ENCODE measurements around the gene SLC38A3.

The SLC38A3 gene

GRCh38 chr3:50169232-50169832, 35.7 kb upstream of the SLC38A3 start:
- DNase-seq: no peak

GRCh38 chr3:50169858-50170257, 35.2 kb upstream of the SLC38A3 start:
- no peak for DNase-seq

- no peak for DNase-seq
Observed at GRCh38 chr3:50170689-50171088, 34.4 kb upstream of the SLC38A3 start.

- no peak for DNase-seq
Observed at GRCh38 chr3:50171540-50172301, 33.4 kb upstream of the SLC38A3 start.

- DNase-seq: no peak
Observed at GRCh38 chr3:50172626-50173220, 32.3 kb upstream of the SLC38A3 start.

- no peak for DNase-seq
Observed at GRCh38 chr3:50173685-50174516, 31.2 kb upstream of the SLC38A3 start.

- no peak for DNase-seq
Observed at GRCh38 chr3:50174517-50174895, 30.6 kb upstream of the SLC38A3 start.

GRCh38 chr3:50174947-50175524, 30.0 kb upstream of the SLC38A3 start:
- no peak for DNase-seq

- DNase-seq: no peak
Observed at GRCh38 chr3:50177346-50177745, 27.7 kb upstream of the SLC38A3 start.

- no peak for DNase-seq
Observed at GRCh38 chr3:50179710-50180109, 25.4 kb upstream of the SLC38A3 start.

- no peak for DNase-seq
Observed at GRCh38 chr3:50181985-50182384, 23.1 kb upstream of the SLC38A3 start.

GRCh38 chr3:50182533-50183099, 22.5 kb upstream of the SLC38A3 start:
- DNase-seq: no peak

- DNase-seq: no peak
Observed at GRCh38 chr3:50183755-50184154, 21.3 kb upstream of the SLC38A3 start.

- DNase-seq: no peak
Observed at GRCh38 chr3:50184242-50184978, 20.7 kb upstream of the SLC38A3 start.

- DNase-seq: no peak
Observed at GRCh38 chr3:50185230-50185629, 19.8 kb upstream of the SLC38A3 start.

GRCh38 chr3:50186096-50186495, 19.0 kb upstream of the SLC38A3 start:
- DNase-seq: no peak

- DNase-seq: no peak
Observed at GRCh38 chr3:50187750-50188149, 17.3 kb upstream of the SLC38A3 start.

- DNase-seq: peak; percentile 28
Observed at GRCh38 chr3:50189274-50189673, 15.8 kb upstream of the SLC38A3 start.

GRCh38 chr3:50189989-50190388, 15.1 kb upstream of the SLC38A3 start:
- DNase-seq: no peak

- no peak for DNase-seq
Observed at GRCh38 chr3:50190936-50191660, 14.0 kb upstream of the SLC38A3 start, which contains the start of gene GNAT1. Gene GNAT1 (plus strand): TSS chr3:50191610. CDS start chr3:50191726, 116 bp downstream.

GRCh38 chr3:50192124-50192523, 12.9 kb upstream of the SLC38A3 start:
- no peak for DNase-seq

Measured in NCI-H1105 treated with DMSO at 0.1 percent for 48 hours (cell line).